Fibroblast of peridontal ligament (primary cell): Measurements from ENCODE around the gene TMC6.
"Not testable (repeated sequence)": the region's sequence is repeated elsewhere in the genome, so short reads cannot be mapped to it uniquely, and the experiment has no call there.

ENCODE experiments used
- DNase-seq: peaks from one replicate; pipeline ENCODE4 v3.0.0-alpha.2; 2010; ENCODE audit errors: extremely low read depth

Gene TMC6

GRCh38 chr17:78111016-78111726 is 17.4 kb downstream of the TMC6 start:
- DNase-seq = no peak

GRCh38 chr17:78110363-78111015 is 18.1 kb downstream of the TMC6 start:
- no peak for DNase-seq

- DNase-seq = no peak
Measured at GRCh38 chr17:78109489-78109761, 19.1 kb downstream of the TMC6 start.

- no peak for DNase-seq
Measured at GRCh38 chr17:78108726-78109488, 19.6 kb downstream of the TMC6 start.

GRCh38 chr17:78107976-78108725 is 20.4 kb downstream of the TMC6 start:
- DNase-seq = no peak

- peak; percentile 85 for DNase-seq
Measured at GRCh38 chr17:78107457-78107856, 21.1 kb downstream of the TMC6 start.

- DNase-seq = no peak
Measured at GRCh38 chr17:78106211-78106610, 22.3 kb downstream of the TMC6 start.

GRCh38 chr17:78105551-78105950 is 23.0 kb downstream of the TMC6 start:
- no peak for DNase-seq

- no peak for DNase-seq
Measured at GRCh38 chr17:78105101-78105500, 23.5 kb downstream of the TMC6 start.

GRCh38 chr17:78104540-78104941 is 24.0 kb downstream of the TMC6 start:
- DNase-seq = no peak

GRCh38 chr17:78103311-78103710 is 25.2 kb downstream of the TMC6 start:
- DNase-seq = no peak

GRCh38 chr17:78101542-78101941 is 27.0 kb downstream of the TMC6 start:
- no peak for DNase-seq

- DNase-seq = no peak
Measured at GRCh38 chr17:78101112-78101511, 27.4 kb downstream of the TMC6 start.

- no peak for DNase-seq
Measured at GRCh38 chr17:78096093-78096492, 32.5 kb downstream of the TMC6 start.

- DNase-seq = no peak
Measured at GRCh38 chr17:78095035-78095434, 33.5 kb downstream of the TMC6 start.

GRCh38 chr17:78092794-78093324 is 35.7 kb downstream of the TMC6 start:
- no peak for DNase-seq

- peak; percentile 6 for DNase-seq
Measured at GRCh38 chr17:78089576-78090281, 38.8 kb downstream of the TMC6 start.

GRCh38 chr17:78088529-78088928 is 40.0 kb downstream of the TMC6 start:
- DNase-seq = no peak

GRCh38 chr17:78086740-78087139 is 41.8 kb downstream of the TMC6 start:
- no peak for DNase-seq

- no peak for DNase-seq
Measured at GRCh38 chr17:78082988-78083387, 45.6 kb downstream of the TMC6 start.

- DNase-seq = not testable (repeated sequence)
Measured at GRCh38 chr17:78082355-78082872, 46.1 kb downstream of the TMC6 start.
